ENCODE measurements around the gene COL24A1. TPM values are rescaled to one million over a fixed set of nuclear protein-coding genes. Genes with fewer than 3 reads are reported as not detected.
"Not testable (repeated sequence)": the region's sequence is repeated elsewhere in the genome, so short reads cannot be mapped to it uniquely, and the experiment has no call there.

Gene COL24A1
- total RNA-seq, 4 donors from 2014 or later = 3.7 to 5.3 (median 4.4) TPM

DNA sequence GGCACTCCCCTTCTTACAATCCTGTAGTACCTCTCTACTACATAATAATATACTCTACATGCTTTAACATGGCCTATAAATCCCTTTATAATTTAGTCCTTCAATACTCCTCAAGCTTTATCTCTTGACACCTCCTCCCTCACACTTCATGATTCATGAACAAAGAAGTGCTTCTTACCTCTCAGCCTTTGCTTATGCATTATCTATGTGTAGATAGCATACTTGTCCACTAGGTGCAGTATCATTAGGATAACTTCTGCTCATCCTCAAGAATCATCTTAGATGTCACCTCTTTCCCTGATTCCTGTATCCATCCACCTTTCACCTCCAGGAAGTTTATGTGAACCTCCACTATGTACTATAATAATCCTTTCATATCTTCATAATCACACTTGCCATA lies 74.4 kb downstream of the COL24A1 start:
- Histone ChIP-seq H3K4me1 (peaks cover 0 to 11% (median 8%) of the 10 kb centered on the region in 4 donors), H3K27me3 (no peaks in the 10 kb centered on the region), H3K9me3 (no peaks in the 10 kb centered on the region), H3K27ac (replicated peaks in 1 of 4) (no peak overlapping the region), H3K36me3 (no peaks in the 10 kb centered on the region), H3K4me3 (no peak overlapping the region)
- intact Hi-C loops (cut with DNase I) = no loop called here
- DNase-seq (ENCODE audit: extremely low spot score) = no peak
- no peak for TF ChIP-seq EP300 (IDR thresholded peaks at IDR 0.05)
- TF ChIP-seq POLR2AphosphoS5 (IDR thresholded peaks at IDR 0.05) = no peak
- no peak for TF ChIP-seq POLR2A (IDR thresholded peaks at IDR 0.05; ENCODE audit: low read depth)
- TF ChIP-seq CTCF (IDR thresholded peaks at IDR 0.05) = no peak

DNA sequence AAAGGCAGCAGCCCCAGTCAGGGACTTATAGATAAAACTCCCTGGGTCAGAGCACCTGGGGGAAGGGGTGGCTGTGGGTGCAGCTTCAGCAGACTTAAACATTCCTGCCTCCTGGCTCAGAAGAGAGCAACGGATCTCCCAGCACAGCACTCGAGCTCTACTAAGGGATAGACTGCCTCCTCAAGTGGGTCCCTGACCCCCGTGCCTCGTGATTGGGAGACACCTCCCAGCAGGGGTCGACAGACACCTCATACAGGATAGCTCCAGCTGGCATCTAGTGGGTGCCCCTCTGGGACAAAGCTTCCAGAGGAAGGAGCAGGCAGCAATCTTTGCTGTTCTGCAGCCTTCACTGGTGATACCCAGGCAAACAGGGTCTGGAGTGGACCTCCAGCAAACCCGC lies 84.1 kb downstream of the COL24A1 start:
- peaks cover 0 to 14% (median 8%) of the 10 kb centered on the region in 4 donors for H3K4me1 ChIP-seq
- DNase-seq (ENCODE audit: extremely low spot score); H3K9me3 ChIP-seq; H3K36me3 ChIP-seq; intact Hi-C loops (cut with DNase I); H3K27me3 ChIP-seq; H3K4me3 ChIP-seq; H3K27ac ChIP-seq (replicated peaks in 1 of 4): not testable (repeated sequence)
- 72% methylated on average over 5 of the region's 6 CpGs for WGBS

DNA sequence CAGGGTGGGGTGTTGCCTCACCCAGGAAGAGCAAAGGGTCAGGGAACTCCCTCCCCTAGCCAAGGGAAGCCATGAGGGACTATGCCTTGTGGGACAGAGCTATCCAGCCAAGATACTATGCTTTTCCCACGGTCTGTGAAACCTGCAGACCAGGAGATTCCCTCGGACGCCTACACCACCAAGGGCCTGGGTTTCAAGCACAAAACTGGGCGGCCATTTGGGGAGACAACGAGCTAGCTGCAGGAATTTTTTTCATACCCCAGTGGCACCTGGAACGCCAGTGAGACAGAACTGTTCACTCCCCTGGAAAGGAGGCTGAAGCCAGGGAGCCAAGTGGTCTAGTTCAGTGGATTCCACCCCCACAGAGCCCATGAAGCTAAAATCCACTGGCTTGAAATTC lies 84.7 kb downstream of the COL24A1 start:
- DNase-seq (ENCODE audit: extremely low spot score); H3K27ac ChIP-seq (replicated peaks in 1 of 4); intact Hi-C loops (cut with DNase I); H3K27me3 ChIP-seq; H3K36me3 ChIP-seq; H3K9me3 ChIP-seq; H3K4me3 ChIP-seq: not testable (repeated sequence)
- WGBS = no CpG with 5 or more reads among the region's 6 CpGs
- peaks cover 0 to 14% (median 8%) of the 10 kb centered on the region in 4 donors for H3K4me1 ChIP-seq

- intact Hi-C loops (cut with DNase I) = no loop called here
- no peak overlapping the region for H3K27ac ChIP-seq (replicated peaks in 1 of 4)
- H3K27me3 ChIP-seq = no peaks in the 10 kb centered on the region
- DNase-seq (ENCODE audit: extremely low spot score) = no peak
- no peaks in the 10 kb centered on the region for H3K36me3 ChIP-seq
- H3K4me3 ChIP-seq = no peak overlapping the region
- peaks cover 0 to 14% (median 8%) of the 10 kb centered on the region in 4 donors for H3K4me1 ChIP-seq
- H3K9me3 ChIP-seq = no peaks in the 10 kb centered on the region
- TF ChIP-seq POLR2A (IDR thresholded peaks at IDR 0.05; ENCODE audit: low read depth) = no peak
- TF ChIP-seq POLR2AphosphoS5 (IDR thresholded peaks at IDR 0.05) = no peak
- no peak for TF ChIP-seq CTCF (IDR thresholded peaks at IDR 0.05)
- TF ChIP-seq EP300 (IDR thresholded peaks at IDR 0.05) = no peak
- WGBS = 67% methylated on average over 2 of the region's 2 CpGs
Measured at GRCh38 chr1:86069757-86070145, 86.8 kb downstream of the COL24A1 start.

DNA sequence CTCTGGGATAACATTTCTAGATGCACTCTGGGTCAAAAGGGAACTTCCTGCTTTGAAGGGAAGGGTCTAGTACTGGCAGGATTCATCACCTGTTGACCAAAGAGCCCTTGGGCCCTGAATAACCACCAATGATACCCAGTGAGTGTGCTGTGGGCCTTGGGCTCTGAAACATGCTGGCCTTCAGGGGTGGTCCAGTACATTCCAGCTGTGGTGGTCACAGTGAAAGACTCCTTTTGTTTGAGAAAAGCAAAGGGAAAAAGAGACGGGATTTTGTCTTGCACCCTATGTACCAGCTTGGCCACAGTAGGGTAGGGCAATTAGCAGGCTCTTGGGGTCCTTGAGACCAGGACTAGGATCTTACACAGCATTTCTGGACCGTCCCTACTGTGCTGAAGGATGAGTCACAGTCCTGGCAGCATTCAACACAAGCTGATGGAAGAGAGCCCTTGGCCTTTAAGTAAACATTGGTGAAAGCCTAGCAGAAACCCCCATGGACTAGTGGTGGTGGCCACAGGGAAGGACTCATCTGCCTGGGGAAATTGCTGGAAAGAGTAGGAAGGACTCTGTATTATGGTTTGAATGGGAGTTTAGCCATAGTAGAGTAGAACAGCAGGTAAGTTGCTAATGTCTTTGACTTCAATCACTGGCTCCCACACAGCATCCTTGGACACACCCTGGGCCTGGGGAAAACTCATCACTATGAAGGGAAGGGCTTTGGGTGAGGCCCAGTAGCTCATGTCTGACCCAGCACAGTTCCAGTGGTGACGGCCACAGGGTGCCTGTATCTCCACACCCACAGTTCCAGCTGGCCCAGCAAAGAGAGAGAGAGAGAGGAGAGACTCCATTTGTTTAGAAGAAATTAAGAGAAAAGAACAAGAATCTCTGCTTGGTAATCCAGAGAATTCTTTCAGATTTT lies 87.5 kb downstream of the COL24A1 start:
- WGBS = 71% methylated on average over 3 of the region's 3 CpGs
- intact Hi-C loops (cut with DNase I) = no loop called here
- Histone ChIP-seq H3K4me3 (no peak overlapping the region), H3K9me3 (no peaks in the 10 kb centered on the region), H3K4me1 (peaks cover 0 to 14% (median 9%) of the 10 kb centered on the region in 4 donors), H3K27me3 (no peaks in the 10 kb centered on the region), H3K36me3 (no peaks in the 10 kb centered on the region), H3K27ac (replicated peaks in 1 of 4) (no peak overlapping the region)
- DNase-seq (ENCODE audit: extremely low spot score) = no peak
- TF ChIP-seq POLR2A (IDR thresholded peaks at IDR 0.05; ENCODE audit: low read depth) = no peak
- no peak for TF ChIP-seq POLR2AphosphoS5 (IDR thresholded peaks at IDR 0.05)
- no peak for TF ChIP-seq EP300 (IDR thresholded peaks at IDR 0.05)
- TF ChIP-seq CTCF (IDR thresholded peaks at IDR 0.05) = no peak
